ENCODE data around the gene ADCY7. TPM values are rescaled to one million over a fixed set of nuclear protein-coding genes. Genes with fewer than 3 reads are reported as not detected.

ADCY7 gene
- total RNA-seq, 1 donor from 2014 or later = 9.8 TPM

- no peak for FAIRE-seq
- DNase-seq (ENCODE audit: low spot score in 2 of 2) = no peak
Measured at GRCh38 chr16:50365791-50366575, 99.6 kb downstream of the ADCY7 start.

Small RNA genes within 50 kb of the gene (small RNA-seq; reads per million reads assigned to genes)
- gene MIR6771 = not detected

Other genes starting within 250 kb of the ADCY7 start
- 74.6 TPM for gene CNEP1R1, start 241.3 kb upstream of the ADCY7 start, total RNA-seq
- gene HEATR3, start 200.6 kb upstream of the ADCY7 start, total RNA-seq = 36.7 TPM
- 27.7 TPM for gene TENT4B, start 113.2 kb upstream of the ADCY7 start, total RNA-seq
- 39.5 TPM for gene BRD7, start 102.4 kb downstream of the ADCY7 start, total RNA-seq